Superior temporal gyrus (tissue), 1 donor: Measurements from ENCODE around the gene PAAF1.

Experiments used
- DNase-seq: peaks from one replicate; pipeline ENCODE4 v3.0.0-alpha.2; 2016; ENCODE audit errors: extremely low spot score

Gene PAAF1

DNA sequence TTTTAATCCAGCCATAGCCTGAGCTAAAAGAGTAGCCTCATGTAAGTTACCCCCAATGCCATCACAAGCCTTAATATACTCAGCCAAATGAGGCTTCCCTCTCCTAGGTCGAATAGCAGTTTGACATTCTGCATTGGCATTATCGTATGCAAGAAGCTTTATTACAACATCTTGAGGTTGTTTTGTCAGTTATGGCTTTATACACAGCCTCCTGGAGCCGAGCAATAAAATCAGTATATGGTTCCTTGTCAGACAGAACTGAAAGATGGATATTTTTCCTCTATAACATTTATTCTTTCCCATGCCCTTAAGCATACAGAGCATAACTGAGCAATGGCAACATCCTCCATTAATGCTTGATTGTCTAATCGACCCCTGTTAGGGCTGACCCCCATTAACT lies 68.6 kb downstream of the PAAF1 start:
- DNase-seq, result no peak

DNA sequence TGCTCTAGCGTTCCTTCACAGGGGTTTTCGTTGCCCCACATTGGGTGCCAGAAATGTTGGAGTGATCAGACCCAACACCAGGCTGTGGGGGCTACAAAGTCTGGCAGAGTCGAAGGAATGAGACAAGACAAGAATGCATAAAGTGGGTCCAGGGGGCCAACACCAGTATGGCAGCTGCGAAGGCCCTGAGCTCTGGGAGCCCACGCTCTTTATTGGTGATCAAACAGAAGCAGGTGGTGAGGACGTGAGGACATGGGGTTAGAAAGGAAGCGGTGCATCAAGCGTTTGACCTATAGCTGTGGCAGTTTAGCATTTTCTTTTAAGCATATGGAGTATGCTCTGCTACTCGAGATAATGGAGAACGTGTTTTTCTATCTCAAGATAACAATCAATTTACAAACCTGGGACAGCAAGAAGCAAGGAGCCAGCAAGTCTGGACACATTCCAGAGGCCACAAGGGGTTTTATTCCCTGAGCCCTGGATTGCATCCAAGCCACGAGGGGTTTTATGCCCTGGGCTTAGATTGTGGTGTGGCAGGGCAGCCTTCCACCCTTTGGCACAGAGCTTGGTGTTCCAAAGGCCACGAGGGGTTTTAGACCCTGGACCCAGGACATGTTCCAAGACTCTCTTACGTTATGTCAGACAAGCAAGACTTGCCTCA lies 70.1 kb downstream of the PAAF1 start:
- DNase-seq, result no peak

DNA sequence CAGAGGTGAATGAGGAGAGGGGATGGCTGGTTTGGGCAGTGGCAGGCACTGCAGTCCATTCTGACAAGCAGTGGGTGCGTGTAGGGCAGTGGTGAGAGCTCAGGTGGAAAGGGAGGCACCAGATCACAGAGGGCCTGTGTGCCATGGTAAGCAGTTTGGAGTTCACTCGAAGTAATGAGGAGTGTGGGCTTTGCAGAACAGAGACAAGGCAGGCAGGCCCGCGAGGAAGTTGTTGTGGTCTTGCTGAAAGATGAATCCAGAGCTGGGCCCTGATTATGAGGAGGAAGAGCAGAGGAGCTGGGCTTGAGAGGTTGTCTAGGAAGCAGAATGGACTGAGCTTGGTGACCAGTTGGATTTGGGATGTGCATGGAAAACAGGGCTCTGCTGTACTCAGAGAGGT lies 72.4 kb downstream of the PAAF1 start:
- no peak for DNase-seq

DNA sequence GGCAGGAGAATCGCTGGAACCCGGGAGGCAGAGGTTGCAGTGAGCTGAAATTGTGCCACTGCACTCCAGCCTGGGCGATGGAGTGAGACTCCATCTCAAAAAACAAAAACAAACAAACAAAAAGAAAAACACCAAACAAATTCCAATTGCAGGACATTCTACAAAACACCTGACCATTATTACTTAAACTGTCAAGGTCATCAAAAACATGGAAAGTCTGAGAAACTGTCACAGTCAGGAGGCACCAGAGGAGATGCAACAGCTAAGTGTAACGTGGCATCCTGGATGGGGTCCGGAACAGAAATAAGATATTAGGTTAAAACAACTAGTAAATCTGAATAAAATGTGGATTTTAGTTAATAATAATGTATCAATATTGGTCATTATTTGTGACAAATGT lies 73.1 kb downstream of the PAAF1 start:
- DNase-seq, result no peak

DNA sequence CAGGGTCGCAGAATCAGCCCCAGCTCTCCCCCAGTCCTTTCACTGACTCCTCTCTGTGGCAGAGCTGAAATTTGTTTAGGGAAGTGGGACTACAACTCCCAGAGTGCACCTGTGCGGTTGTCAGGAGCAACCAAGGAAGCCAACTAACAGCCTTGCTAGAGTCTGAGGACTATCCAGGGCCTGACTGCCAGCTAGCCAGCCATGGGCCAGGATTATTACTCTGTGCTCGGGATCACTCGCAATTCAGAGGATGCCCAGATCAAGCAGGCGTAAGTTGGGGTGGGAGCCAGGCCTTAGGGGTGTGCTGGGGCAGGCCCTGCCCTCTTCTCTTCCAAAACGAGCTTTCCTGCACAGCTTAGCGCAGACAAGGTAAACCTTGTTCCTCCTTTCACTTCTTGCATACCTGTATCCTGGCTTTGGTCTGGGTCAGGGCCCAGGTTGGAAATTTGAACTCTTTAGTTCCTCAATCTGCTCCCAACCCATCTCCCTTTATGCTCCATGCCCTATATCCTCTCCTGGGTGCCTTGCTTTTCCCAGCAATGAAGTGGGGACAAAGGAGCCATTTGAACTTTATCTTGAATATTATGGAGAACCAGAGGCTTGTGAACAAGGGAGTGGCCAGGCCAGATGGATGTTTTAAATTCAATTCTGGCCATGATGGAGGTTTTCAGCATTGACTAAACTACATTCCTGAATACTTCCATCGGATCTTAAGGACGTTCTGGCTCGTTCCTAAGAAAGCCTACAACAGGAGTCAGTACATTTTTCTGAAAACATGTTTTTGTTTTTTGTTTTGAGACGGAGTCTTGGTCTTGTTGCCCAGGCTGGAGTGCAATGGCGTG lies 74.3 kb downstream of the PAAF1 start, which contains the start of gene DNAJB13:
DNAJB13 (plus strand) TSS at position 158 of the 842 bp plus-strand sequence; CDS start at position 202, 44 bp downstream.
- DNase-seq, result no peak

DNA sequence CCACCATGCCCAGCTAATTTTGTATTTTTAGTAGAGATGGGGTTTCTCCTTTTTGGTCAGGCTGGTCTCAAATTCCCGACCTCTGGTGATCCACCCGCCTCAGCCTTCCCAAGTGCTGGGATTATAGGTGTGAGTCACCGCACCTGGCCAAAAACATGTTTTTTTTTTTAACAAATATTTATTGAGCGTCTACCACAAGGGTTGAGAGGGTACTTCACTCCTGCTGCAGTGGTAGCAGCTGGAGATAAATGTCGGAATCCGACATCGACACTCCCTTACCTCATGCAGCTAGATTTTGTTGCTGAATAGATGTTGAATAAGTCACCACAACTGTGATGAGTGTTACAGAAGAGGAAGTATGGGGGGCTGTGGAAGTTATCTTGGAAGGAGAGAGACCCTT lies 75.0 kb downstream of the PAAF1 start:
- DNase-seq, result no peak

DNA sequence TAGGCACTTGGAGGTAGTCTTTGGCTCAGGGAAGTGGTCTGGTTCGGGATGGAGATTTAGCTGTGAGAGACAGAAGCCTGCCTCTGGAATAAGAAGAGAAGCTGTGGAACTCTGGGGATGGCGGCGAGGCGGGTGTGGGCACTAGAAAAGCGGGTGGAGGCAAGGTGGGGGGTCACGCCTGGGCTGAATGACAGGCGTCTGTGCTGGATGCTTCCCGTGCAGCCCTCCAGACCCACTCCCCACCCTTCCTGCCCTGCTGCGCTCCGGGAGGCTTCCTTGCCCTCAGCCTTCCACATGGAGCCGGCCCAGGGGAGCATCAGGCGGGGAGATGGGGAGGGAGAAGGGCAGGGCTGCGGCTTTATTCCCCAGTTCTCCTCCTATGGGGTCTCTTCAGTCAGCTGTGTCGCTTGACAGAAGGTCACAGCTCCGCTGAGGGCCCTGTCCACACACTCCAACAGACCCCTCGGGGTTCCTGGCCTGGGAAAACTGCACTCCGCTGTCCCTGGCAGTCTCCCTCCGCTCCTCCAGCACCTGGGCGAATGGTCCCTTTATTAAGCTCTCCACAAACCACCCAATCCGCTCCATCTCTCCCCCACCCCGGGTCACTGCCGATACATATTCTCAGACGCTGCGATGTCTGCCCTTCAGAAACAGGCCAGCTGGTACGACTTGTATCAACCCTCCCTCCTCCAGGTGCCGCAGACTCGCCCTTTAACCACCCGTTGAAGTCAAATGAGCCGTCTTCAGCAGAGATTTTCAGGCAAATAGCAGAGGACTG lies 80.3 kb downstream of the PAAF1 start:
- no peak for DNase-seq

DNA sequence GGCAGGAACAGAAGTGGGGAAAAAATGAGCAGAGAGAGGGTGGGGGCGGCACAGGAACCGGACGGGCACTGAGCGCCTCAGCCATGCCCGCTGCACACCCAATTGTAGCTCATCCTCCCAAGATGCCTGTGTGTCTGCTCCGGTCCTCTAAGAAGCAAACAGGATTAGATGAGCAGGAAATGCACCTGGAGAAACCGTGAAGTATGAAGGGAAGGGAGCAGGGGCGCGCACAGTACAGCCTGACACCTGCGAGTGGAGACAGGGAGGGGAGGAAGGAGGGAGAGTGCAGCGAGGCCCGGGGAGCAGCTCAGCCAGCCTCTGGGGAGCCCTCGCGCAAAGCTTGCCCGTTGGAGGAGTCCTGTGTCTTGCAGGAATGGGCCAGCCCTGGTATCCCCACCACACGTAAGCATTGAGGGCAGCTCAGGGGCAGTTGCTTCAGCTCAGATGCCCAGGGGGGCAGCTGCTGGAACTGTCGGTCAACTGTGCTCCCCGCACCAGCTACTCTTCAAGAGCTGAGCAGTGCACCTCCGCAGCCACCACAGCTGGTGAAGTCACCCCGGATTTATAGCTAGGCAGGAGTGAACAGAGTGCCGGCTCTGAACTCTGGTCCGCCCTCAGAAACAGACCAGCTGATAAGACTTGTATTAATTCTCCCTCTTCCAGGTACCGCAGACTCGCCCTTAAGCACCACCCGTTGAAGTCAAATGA lies 81.0 kb downstream of the PAAF1 start:
- DNase-seq, result no peak

DNA sequence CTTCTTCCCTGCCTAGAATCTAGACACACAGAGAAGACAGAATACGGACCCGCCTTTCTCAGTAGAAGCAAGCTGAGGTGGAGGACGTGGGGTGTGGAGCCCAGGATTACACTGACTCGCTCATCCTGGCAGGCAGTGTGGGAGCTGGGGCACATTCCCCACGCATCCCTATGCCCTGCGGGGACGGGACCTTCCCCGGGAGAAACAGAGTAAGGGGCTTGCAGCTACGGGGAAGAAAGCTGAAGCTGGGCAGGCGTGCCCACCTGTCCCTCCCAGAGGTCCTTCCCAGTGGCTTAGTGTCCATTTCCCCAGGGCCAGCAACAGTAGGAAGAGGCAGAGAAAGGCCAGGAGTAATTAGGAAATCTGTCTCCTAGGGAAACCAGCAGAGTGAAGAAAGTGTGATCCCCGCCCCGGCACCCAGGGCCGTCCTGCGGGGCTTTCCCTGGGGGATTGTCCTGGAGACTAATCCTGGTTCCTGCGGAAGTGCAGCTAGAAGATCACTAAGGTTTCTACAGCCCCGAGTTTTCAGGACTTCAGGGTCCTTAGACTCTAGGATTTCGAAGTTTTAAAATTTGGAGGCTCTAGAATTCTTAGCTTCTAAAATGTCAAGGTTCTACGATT lies 81.8 kb downstream of the PAAF1 start:
- DNase-seq, result no peak

DNA sequence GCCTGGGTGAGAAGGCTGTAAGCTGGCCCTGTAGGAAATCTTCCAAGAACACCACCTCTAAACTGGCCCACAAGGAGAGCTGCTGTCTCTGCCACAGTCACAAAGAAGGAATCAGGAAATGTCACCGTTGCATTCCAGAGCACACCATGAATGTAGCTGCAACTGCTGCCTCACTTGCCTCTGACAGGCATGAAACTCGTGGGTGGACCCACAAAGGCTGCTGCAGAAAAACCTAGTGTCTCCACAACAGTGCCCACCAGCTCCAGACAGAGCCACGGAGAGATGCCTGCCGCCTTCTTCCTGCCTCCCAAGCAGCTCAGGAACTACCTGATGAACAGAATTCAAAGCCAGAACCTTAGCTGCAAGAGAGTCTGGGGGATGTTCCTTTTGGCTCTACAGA lies 84.5 kb downstream of the PAAF1 start:
- no peak for DNase-seq

DNA sequence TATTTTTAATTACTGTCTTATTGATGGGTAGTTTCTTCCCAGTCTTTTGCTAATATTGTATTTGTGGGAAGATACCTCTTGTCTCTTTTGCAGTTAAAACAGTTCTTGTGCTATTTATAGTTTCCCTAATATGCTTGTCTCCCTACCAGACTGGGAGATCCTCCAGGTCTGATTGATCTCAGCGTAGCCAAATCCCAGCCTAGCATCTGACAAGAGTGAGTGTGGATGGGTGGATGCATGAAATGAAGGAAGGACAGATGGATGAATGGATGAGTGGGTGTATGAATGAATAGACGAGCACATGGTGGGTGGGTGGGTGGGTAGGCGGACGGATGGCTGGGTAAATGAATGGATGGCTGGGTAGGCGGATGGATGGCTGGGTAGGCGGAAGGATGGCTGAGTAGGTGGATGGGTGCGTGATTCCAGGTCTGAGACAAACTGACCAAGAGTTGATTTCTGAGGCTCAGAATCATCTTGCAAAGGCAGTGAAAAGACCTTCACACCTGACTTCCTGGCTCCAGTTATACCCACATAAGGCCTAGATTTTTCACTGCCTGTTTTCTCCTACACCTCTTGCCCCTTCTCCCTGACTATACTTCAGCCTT lies 85.4 kb downstream of the PAAF1 start:
- DNase-seq, result no peak

DNA sequence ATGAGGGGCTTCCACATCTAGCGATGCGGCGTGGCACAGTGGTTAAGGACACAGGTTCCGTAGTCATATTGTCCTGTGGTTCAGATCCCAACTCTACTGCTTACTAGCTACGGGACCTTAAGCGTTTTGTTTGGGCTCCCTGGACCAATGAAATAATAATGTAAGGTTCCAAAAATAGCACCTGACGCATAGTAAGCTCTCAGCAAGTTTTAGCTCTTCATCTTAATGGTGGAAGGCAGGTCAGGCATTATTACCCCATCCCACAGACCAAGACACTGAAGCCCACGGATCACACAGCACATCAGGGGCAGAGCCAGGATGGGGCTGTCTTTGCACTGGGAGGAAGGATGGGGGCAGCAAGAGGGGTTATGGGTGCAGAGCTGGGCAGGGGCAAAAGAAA lies 87.1 kb downstream of the PAAF1 start:
- no peak for DNase-seq

DNA sequence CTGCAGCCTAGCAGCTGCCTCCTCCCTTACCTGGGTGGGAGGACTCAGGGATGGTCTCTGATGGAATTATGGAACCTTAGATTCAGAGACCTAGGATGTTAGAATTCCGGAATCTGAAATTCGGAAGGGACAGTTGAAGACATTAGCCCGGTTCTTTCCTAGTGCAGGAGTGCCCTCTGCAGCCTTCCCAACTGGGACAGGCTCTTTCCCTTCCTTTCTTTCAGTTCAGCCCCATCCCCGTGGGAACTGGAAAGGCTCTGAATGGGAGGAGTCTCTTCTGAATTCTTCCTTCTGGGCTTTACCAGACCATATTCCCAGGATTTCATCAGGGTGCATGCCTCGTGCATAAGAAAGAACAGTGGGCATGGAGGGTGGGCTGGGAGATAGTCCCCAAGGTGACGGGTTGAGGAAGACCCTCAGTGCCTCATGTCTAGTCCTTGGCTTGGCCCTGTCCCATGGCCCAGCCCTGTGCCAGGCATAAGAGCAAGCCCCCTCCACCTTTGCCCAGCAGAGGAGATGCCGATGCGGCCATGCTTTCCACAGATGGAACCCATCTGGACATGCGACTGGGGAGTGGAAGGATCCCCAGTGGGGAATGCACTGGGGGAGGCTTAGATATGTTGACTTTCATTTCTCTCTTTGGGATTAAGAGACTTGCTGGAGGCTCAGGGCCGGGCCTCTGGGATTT lies 88.4 kb downstream of the PAAF1 start:
- DNase-seq, result no peak

DNA sequence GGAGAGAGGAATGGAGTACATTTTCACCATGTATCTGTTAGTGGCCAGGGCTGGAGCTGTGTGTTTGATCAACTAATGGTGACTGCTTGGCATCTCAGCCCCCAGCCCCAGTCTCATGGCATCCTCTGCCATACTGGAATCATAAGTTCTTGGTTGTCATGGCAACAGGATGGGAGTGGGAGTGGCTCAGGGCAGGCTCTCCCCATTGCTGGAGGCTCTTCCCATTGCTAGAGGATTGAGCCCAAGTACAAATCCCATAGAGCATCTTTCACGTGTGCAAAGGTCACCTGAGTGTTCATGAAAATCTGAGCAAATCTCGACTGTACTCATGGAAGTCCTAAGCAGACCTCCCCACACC lies 88.9 kb downstream of the PAAF1 start:
- no peak for DNase-seq

DNA sequence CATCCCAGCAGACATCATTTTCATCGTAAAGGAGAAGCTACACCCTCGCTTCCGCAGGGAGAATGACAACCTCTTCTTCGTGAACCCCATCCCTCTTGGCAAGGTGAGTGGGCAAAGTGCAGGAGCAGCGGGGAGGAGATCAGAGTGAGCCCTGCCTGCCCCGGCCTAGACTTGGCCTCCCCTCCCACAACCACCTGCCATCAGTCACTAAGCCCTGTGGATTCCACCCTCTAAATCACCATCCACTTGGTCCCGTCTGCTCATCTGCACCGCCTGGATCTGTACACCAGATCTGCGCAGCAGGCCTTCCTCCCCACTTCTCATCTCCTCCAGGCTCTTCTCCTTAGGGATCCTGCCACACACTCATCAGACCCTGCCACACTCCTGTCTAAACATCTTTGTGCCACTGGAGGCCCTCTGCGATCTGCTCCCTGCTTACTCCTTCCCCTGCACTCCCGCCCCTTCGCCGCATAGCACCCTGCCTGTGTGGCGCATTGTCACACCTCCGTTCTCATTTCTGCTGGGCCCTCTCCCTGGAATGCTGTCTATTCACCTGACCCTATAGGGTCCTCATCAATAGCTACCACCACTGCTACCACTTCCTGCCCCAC lies 91.7 kb downstream of the PAAF1 start:
- no peak for DNase-seq

DNA sequence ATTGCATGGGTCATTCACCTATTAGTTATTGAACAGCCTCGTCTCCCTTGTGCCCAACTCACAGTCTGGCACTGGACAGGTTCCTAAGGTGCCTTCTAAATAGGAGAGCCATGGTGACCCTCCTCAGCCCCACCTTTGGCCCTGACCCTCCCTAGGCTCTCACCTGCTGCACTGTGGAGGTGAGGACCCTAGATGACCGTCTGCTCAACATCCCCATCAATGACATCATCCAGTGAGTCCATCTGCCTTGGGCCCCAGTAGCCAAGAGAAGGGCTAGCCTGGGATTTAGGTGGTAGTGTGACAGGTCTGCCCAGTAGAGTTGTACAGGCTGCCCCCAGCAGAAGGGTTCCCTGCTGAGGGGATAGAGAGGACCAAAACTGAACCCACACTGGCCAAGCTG lies 92.3 kb downstream of the PAAF1 start:
- no peak for DNase-seq

DNA sequence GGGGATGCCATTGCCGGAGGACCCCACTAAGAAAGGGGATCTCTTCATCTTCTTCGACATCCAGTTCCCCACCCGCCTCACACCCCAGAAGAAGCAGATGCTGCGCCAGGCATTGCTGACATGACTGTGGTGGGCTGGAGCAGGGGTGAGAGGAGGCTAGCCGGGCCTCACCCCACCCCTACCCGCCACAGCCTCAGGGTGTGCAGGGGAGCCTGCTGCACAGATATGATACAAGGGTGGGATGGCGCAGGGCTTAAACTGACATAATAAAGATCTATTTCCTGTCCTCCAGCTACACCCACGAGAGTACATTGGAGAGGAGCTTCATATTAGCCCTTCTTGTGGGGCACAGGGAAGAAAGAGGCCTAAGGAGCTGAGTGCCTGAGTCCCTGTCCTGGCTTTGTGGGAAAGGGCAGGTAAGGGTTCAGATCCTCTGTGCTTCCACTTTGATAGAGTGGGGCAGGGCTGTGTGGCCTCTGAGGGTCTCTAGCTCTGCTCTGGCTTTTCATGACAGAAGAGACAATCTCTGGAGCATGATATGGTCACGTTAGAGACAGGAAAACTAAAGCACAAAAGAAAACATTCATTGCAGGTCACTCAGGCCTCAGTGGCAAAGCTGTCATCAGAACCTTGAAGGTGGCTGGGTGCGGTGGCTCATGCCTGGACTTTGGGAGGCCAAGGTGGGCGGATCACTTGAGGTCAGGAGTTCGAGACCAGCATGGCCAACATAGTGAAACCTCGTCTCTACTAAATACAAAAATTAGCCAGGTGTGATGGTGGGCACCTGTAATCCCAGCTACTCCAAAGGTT lies 93.4 kb downstream of the PAAF1 start:
- no peak for DNase-seq

DNA sequence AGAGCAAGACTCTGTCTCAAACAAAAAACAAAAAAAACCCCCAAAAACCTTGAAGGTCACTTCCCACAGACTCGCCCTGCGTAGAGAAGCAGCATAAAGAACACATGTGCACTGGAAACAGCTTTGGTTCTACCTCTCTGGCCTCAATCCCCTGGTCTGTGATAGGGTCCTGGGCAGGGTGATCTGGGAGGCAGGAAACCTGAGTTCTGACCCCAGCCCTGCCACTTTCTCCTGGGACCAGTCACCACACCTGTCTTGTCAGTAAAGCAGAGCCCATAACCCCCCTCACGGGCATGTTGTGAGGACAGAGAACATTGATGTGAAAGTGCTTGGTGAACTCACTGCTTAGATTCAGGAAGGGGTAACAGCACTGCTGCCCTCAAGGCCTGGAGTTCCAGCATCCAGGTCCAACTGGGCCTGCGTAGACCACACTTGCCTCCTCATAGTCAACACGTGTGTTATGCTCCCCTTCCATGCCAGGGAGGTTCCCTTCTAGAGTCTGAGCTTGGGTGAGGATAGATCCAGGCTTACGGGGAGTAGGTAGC lies 94.4 kb downstream of the PAAF1 start:
- DNase-seq, result no peak

DNA sequence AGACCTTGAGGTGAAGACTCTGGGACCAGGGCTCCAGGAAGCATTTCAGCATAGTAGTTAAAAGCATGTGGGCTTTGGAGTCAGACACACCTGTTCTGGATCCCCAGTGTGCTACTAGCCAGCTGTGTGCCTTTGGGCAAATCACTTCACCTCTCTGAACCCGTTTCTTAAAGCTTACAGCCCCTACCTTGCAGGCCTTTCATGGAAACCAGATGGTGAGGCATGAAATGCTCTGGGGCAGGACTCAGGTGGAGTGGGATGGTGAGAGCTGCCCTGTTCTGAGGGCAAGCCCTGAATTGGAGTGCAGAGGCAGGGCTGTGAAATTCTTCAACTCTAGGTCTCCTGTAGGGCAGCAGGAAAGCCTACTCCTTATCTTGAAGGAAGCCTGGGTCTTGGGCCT lies 95.4 kb downstream of the PAAF1 start:
- no peak for DNase-seq
